K562 (cell line): ENCODE data around the gene VPREB1. TPM values are rescaled to one million over a fixed set of nuclear protein-coding genes. Genes with fewer than 3 reads are reported as not detected.

ENCODE experiments used
- CEBPG ChIP-seq, 3 experiments: fragments of 200-800 bp in 1 of 3; sonication (Bioruptor generic) in 1 of 3; sonication (generic) in 1 of 3; formaldehyde crosslinking in 1 of 3; IDR thresholded peaks in 2 of 3; conservative IDR thresholded peaks in 1 of 3; 2 replicates each; pipeline versions ENCODE4 v1.6.1 to v1.8.0; 2016 to 2022; ENCODE audit warnings: missing compliant biosample characterization in 2 of 3, missing genetic modification characterization in 2 of 3, mild to moderate bottlenecking in 1 of 3, missing genetic modification reagents in 1 of 3
- ETS2 ChIP-seq: IDR thresholded peaks from 2 replicates; pipeline ENCODE4 v1.6.1; 2016; ENCODE audit warnings: borderline replicate concordance, missing genetic modification characterization, mild to moderate bottlenecking, moderate library complexity, missing compliant biosample characterization; ENCODE audit not compliant: poor library complexity, severe bottlenecking
- FOXP1 ChIP-seq: sonication (generic); formaldehyde crosslinking; IDR thresholded peaks from 2 replicates; pipeline ENCODE4 v1.8.0; 2022; ENCODE audit warnings: mild to moderate bottlenecking, missing genetic modification reagents
- GABPB2 ChIP-seq: fragments of 250-450 bp; sonication (Bioruptor Pico); conservative IDR thresholded peaks from 2 replicates; pipeline ENCODE4 v1.5.1; 2021; ENCODE audit warnings: mild to moderate bottlenecking
- NFATC3 ChIP-seq: fragments of 450-650 bp; IDR thresholded peaks from 2 replicates; pipeline ENCODE4 v1.6.1; 2017; ENCODE audit warnings: mild to moderate bottlenecking
- POLR2A ChIP-seq: fragments of 450-650 bp; conservative IDR thresholded peaks from 2 replicates; pipeline ENCODE4 v1.6.1; 2016
- TBL1XR1 ChIP-seq, 2 experiments: IDR thresholded peaks; 2 replicates each; pipeline ENCODE4 v1.6.1; 2012; ENCODE audit warnings: improper control_type of control experiment in 2 of 2, low read length in 2 of 2, mild to moderate bottlenecking in 1 of 2
- U2AF2 ChIP-seq: fragments of 200-400 bp; formaldehyde crosslinking; optimal IDR thresholded peaks from 2 replicates; pipeline ENCODE3; 2017; ENCODE audit warnings: low read depth, mild to moderate bottlenecking, low read length
- WHSC1 ChIP-seq: IDR thresholded peaks from one replicate; pipeline ENCODE4 v1.6.1; 2012; ENCODE audit warnings: low read length, control low read depth, inconsistent platforms
- ZFX ChIP-seq: sonication (generic); formaldehyde crosslinking; IDR thresholded peaks from 2 replicates; pipeline ENCODE4 v1.8.0; 2022; ENCODE audit warnings: mild to moderate bottlenecking, missing genetic modification reagents, moderate library complexity
- ZNF707 ChIP-seq: fragments of 250-450 bp; sonication (Bioruptor Pico); conservative IDR thresholded peaks from 2 replicates; pipeline ENCODE4 v1.8.0; 2022; ENCODE audit warnings: inconsistent platforms, mild to moderate bottlenecking, moderate library complexity
- ZNF766 ChIP-seq: fragments of 200-800 bp; sonication (Bioruptor generic); conservative IDR thresholded peaks from 2 replicates; pipeline ENCODE4 v1.6.1; 2016; ENCODE audit warnings: missing genetic modification characterization, missing compliant biosample characterization
- polyA plus RNA-seq, 8 experiments: library from polyadenylated mRNA; depleted of rRNA in 4 of 8; stranded (reverse) in 5 of 8; unstranded in 3 of 8; fragments of >200 nt; fragmentation: Nextera tagmentation in 2 of 8; fragmentation: Illumina TruSeq in 1 of 8; extraction: Ambion mirVana in 2 of 8; extraction: Trizol in 1 of 8; gene quantifications; 2 replicates each; pipeline versions ENCODE4 v1.2.1 to v1.2.3, GENCODE V29; 2011 to 2014; ENCODE audit warnings: inconsistent platforms in 1 of 8, missing spikeins in 1 of 8
- total RNA-seq, 7 experiments: library from RNA; depleted of rRNA in 6 of 7; stranded (reverse); fragments of >200 nt in 6 of 7; fragmentation: Illumina TruSeq in 2 of 7; extraction: Trizol in 2 of 7; gene quantifications; 2 replicates each; pipeline versions ENCODE4 v1.2.1 to v1.2.3, GENCODE V29; 2011 to 2021; ENCODE audit warnings: low replicate concordance in 1 of 7
- TF ChIP-seq, protein P1 (sequence below): sonication (generic); formaldehyde crosslinking; IDR thresholded peaks from 2 replicates; pipeline ENCODE4 v1.8.0; 2022; ENCODE audit warnings: mild to moderate bottlenecking, missing genetic modification reagents, borderline replicate concordance
- TF ChIP-seq, protein P2 (sequence below), 2 experiments: fragments of 450-650 bp in 1 of 2; IDR thresholded peaks; 2 replicates each; pipeline ENCODE4 v1.6.1; 2011 to 2017; ENCODE audit warnings: low read depth in 2 of 2, antibody characterized with exemption in 1 of 2, borderline replicate concordance in 1 of 2, low read length in 1 of 2, mild to moderate bottlenecking in 1 of 2, mixed read lengths in 1 of 2; ENCODE audit not compliant: control insufficient read depth in 1 of 2
- TF ChIP-seq, protein P3 (sequence below): fragments of 150-350 bp; conservative IDR thresholded peaks from 2 replicates; pipeline ENCODE4 v1.6.1; 2014; ENCODE audit warnings: low read length
- TF ChIP-seq, protein P4 (sequence below): fragments of 250-450 bp; sonication (Bioruptor Pico); IDR thresholded peaks from 2 replicates; pipeline ENCODE4 v1.4.0; 2020; ENCODE audit warnings: mild to moderate bottlenecking, moderate library complexity, borderline replicate concordance

The VPREB1 gene
- total and polyA plus RNA-seq, 9 of the 15 experiments (the other 6 are each of a cell fraction or from before 2014, with no cell fraction given) = not detected

DNA sequence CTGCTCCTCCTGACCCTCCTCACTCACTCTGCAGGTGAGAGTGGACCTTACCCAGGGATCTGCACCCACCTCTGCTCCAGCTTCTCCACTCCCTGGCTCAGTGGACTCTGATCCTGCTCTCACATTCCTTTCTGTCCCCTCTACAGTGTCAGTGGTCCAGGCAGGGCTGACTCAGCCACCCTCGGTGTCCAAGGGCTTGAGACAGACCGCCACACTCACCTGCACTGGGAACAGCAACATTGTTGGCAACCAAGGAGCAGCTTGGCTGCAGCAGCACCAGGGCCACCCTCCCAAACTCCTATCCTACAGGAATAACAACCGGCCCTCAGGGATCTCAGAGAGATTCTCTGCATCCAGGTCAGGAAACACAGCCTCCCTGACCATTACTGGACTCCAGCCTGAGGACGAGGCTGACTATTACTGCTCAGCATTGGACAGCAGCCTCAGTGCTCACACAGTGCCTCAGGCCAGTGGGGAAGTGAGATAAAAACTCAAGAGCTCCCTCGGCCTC is 29.7 kb upstream of the VPREB1 start (continued):
- TF ChIP-seq, protein P1, sequence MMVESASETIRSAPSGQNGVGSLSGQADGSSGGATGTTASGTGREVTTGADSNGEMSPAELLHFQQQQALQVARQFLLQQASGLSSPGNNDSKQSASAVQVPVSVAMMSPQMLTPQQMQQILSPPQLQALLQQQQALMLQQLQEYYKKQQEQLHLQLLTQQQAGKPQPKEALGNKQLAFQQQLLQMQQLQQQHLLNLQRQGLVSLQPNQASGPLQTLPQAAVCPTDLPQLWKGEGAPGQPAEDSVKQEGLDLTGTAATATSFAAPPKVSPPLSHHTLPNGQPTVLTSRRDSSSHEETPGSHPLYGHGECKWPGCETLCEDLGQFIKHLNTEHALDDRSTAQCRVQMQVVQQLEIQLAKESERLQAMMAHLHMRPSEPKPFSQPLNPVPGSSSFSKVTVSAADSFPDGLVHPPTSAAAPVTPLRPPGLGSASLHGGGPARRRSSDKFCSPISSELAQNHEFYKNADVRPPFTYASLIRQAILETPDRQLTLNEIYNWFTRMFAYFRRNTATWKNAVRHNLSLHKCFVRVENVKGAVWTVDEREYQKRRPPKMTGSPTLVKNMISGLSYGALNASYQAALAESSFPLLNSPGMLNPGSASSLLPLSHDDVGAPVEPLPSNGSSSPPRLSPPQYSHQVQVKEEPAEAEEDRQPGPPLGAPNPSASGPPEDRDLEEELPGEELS (CRISPR knock-in tag) = no peak
- TF ChIP-seq ZNF766 (CRISPR knock-in tag) = no peak
- no peak for TF ChIP-seq ETS2 (tag)
- TF ChIP-seq, protein P2, sequence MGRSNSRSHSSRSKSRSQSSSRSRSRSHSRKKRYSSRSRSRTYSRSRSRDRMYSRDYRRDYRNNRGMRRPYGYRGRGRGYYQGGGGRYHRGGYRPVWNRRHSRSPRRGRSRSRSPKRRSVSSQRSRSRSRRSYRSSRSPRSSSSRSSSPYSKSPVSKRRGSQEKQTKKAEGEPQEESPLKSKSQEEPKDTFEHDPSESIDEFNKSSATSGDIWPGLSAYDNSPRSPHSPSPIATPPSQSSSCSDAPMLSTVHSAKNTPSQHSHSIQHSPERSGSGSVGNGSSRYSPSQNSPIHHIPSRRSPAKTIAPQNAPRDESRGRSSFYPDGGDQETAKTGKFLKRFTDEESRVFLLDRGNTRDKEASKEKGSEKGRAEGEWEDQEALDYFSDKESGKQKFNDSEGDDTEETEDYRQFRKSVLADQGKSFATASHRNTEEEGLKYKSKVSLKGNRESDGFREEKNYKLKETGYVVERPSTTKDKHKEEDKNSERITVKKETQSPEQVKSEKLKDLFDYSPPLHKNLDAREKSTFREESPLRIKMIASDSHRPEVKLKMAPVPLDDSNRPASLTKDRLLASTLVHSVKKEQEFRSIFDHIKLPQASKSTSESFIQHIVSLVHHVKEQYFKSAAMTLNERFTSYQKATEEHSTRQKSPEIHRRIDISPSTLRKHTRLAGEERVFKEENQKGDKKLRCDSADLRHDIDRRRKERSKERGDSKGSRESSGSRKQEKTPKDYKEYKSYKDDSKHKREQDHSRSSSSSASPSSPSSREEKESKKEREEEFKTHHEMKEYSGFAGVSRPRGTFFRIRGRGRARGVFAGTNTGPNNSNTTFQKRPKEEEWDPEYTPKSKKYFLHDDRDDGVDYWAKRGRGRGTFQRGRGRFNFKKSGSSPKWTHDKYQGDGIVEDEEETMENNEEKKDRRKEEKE (IDR thresholded peaks at IDR 0.05; ENCODE audit: borderline replicate concordance in 1 of 2, control insufficient read depth in 1 of 2, low read depth in 2 of 2, low read length in 1 of 2) = no peak
- TF ChIP-seq FOXP1 (CRISPR knock-in tag) = no peak
- TF ChIP-seq POLR2A = no peak
- no peak for TF ChIP-seq WHSC1
- no peak for TF ChIP-seq CEBPG (CRISPR knock-in tag; IDR thresholded peaks at IDR 0.05)
- no peak for TF ChIP-seq CEBPG (tag; conservative IDR thresholded peaks at IDR 0.05 in 1 of 2, IDR thresholded peaks at IDR 0.05 in 1 of 2)
- no peak for TF ChIP-seq TBL1XR1 (IDR thresholded peaks at IDR 0.05; ENCODE audit: low read length in 2 of 2)
- TF ChIP-seq U2AF2 = no peak
- no peak for TF ChIP-seq GABPB2 (CRISPR knock-in tag)
- TF ChIP-seq, protein P3, sequence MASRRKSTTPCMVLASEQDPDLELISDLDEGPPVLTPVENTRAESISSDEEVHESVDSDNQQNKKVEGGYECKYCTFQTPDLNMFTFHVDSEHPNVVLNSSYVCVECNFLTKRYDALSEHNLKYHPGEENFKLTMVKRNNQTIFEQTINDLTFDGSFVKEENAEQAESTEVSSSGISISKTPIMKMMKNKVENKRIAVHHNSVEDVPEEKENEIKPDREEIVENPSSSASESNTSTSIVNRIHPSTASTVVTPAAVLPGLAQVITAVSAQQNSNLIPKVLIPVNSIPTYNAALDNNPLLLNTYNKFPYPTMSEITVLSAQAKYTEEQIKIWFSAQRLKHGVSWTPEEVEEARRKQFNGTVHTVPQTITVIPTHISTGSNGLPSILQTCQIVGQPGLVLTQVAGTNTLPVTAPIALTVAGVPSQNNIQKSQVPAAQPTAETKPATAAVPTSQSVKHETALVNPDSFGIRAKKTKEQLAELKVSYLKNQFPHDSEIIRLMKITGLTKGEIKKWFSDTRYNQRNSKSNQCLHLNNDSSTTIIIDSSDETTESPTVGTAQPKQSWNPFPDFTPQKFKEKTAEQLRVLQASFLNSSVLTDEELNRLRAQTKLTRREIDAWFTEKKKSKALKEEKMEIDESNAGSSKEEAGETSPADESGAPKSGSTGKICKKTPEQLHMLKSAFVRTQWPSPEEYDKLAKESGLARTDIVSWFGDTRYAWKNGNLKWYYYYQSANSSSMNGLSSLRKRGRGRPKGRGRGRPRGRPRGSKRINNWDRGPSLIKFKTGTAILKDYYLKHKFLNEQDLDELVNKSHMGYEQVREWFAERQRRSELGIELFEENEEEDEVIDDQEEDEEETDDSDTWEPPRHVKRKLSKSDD = no peak
- TF ChIP-seq, protein P4, sequence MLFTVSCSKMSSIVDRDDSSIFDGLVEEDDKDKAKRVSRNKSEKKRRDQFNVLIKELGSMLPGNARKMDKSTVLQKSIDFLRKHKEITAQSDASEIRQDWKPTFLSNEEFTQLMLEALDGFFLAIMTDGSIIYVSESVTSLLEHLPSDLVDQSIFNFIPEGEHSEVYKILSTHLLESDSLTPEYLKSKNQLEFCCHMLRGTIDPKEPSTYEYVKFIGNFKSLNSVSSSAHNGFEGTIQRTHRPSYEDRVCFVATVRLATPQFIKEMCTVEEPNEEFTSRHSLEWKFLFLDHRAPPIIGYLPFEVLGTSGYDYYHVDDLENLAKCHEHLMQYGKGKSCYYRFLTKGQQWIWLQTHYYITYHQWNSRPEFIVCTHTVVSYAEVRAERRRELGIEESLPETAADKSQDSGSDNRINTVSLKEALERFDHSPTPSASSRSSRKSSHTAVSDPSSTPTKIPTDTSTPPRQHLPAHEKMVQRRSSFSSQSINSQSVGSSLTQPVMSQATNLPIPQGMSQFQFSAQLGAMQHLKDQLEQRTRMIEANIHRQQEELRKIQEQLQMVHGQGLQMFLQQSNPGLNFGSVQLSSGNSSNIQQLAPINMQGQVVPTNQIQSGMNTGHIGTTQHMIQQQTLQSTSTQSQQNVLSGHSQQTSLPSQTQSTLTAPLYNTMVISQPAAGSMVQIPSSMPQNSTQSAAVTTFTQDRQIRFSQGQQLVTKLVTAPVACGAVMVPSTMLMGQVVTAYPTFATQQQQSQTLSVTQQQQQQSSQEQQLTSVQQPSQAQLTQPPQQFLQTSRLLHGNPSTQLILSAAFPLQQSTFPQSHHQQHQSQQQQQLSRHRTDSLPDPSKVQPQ (CRISPR knock-in tag) = no peak
- TF ChIP-seq NFATC3 = no peak
- no peak for TF ChIP-seq ZNF707 (CRISPR knock-in tag)
- 0 out of 2 replicates have a peak, but pooled peaks have one; percentile 14 for TF ChIP-seq ZFX (CRISPR knock-in tag)
